ENCODE results near the gene IL18BP.
A peak's percentile ranks its signal among the peaks of the same experiment; 100 is the strongest.

IL18BP gene

GRCh38 chr11:71962428-71963038, 36.2 kb upstream of the IL18BP start:
- H3K14ac ChIP-seq (ENCODE audit: low read length): no peak overlapping the region
- no peak overlapping the region for H2AK5ac ChIP-seq (ENCODE audit: low read length)
- no peak overlapping the region for H2AFZ ChIP-seq (ENCODE audit: insufficient read depth, low read length, poor library complexity)
- H3K79me2 ChIP-seq (ENCODE audit: control insufficient read depth, insufficient read depth, low read length, poor library complexity): no peaks in the 10 kb centered on the region
- H3K4me1 ChIP-seq (ENCODE audit: control insufficient read depth in 1 of 2, insufficient read depth in 2 of 2, low read length in 2 of 2): no peaks in the 10 kb centered on the region
- no peak overlapping the region for H3K4ac ChIP-seq (ENCODE audit: low read depth, low read length)
- no peaks in the 10 kb centered on the region for H3K27me3 ChIP-seq (ENCODE audit: insufficient read depth, low read length)
- no peak overlapping the region for H3K9ac ChIP-seq (ENCODE audit: low read length)
- no peak for DNase-seq
- H3K9me3 ChIP-seq (ENCODE audit: insufficient read depth, low read depth, low read length): peaks cover 2% of the 10 kb centered on the region
- H3K4me2 ChIP-seq (ENCODE audit: low read length): no peak overlapping the region
- H3K36me3 ChIP-seq (ENCODE audit: control insufficient read depth in 1 of 2, insufficient read depth in 2 of 2, low read length in 2 of 2): peaks cover 10 to 15% of the 10 kb centered on the region in 2 experiments
- no peak overlapping the region for H2BK12ac ChIP-seq (ENCODE audit: low read length)
- no peaks in the 10 kb centered on the region for H3K79me1 ChIP-seq (ENCODE audit: low read length)
- no peak overlapping the region for H4K91ac ChIP-seq (ENCODE audit: low read depth, low read length)
- no peak overlapping the region for H3K27ac ChIP-seq (ENCODE audit: low read depth, low read length)
- H4K8ac ChIP-seq (ENCODE audit: low read depth, low read length): no peak overlapping the region
- H3K4me3 ChIP-seq (ENCODE audit: low read depth, low read length): no peak overlapping the region
- no peak overlapping the region for H3K18ac ChIP-seq (ENCODE audit: low read length)
- no peak overlapping the region for H2BK120ac ChIP-seq (ENCODE audit: insufficient read depth, low read length, poor library complexity)
- no CpG with 5 or more reads among the region's 2 CpGs for WGBS (ENCODE audit: extremely low coverage, insufficient coverage, insufficient read length)
- no peak overlapping the region for H4K12ac ChIP-seq (ENCODE audit: low read depth, low read length)
- no peak overlapping the region for H3K23ac ChIP-seq (ENCODE audit: low read length)
- H2BK5ac ChIP-seq (ENCODE audit: low read depth, low read length, poor library complexity): no peak overlapping the region

DNA sequence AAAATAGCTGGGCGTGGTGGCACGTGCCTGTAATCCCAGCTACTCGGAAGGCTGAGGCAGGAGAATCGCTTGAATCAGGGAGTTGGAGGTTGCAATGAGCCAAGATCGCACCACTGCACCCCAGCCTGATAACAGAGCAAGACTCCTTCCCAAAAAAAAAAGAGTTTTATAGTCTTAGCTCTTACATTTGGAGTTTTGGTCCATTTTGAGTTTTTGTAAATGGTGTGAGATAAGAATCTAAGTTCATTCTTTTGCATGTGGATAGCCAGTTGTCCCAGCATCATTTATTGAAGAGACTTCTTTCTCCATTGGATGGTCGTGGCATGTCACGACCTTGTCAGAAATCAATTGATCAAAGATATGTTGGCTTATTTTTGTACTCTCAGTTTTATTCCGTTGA, 35.2 kb upstream of the IL18BP start:
- Histone ChIP-seq H3K9ac (ENCODE audit: low read length) (no peak overlapping the region), H3K36me3 (ENCODE audit: control insufficient read depth in 1 of 2, insufficient read depth in 2 of 2, low read length in 2 of 2) (peaks cover 10 to 15% of the 10 kb centered on the region in 2 experiments), H3K4me1 (ENCODE audit: control insufficient read depth in 1 of 2, insufficient read depth in 2 of 2, low read length in 2 of 2) (no peaks in the 10 kb centered on the region), H2BK120ac (ENCODE audit: insufficient read depth, low read length, poor library complexity) (no peak overlapping the region), H4K12ac (ENCODE audit: low read depth, low read length) (no peak overlapping the region), H3K14ac (ENCODE audit: low read length) (no peak overlapping the region), H2BK5ac (ENCODE audit: low read depth, low read length, poor library complexity) (no peak overlapping the region), H2BK12ac (ENCODE audit: low read length) (no peak overlapping the region), H3K9me3 (ENCODE audit: insufficient read depth, low read depth, low read length) (peaks cover 2% of the 10 kb centered on the region), H4K91ac (ENCODE audit: low read depth, low read length) (no peak overlapping the region), H4K8ac (ENCODE audit: low read depth, low read length) (no peak overlapping the region), H3K27me3 (ENCODE audit: insufficient read depth, low read length) (no peaks in the 10 kb centered on the region), H3K23ac (ENCODE audit: low read length) (no peak overlapping the region), H3K79me1 (ENCODE audit: low read length) (no peaks in the 10 kb centered on the region), H3K4me2 (ENCODE audit: low read length) (no peak overlapping the region), H3K18ac (ENCODE audit: low read length) (no peak overlapping the region), H2AK5ac (ENCODE audit: low read length) (no peak overlapping the region), H3K4ac (ENCODE audit: low read depth, low read length) (no peak overlapping the region), H3K27ac (ENCODE audit: low read depth, low read length) (no peak overlapping the region), H3K4me3 (ENCODE audit: low read depth, low read length) (no peak overlapping the region), H2AFZ (ENCODE audit: insufficient read depth, low read length, poor library complexity) (no peak overlapping the region), H3K79me2 (ENCODE audit: control insufficient read depth, insufficient read depth, low read length, poor library complexity) (no peaks in the 10 kb centered on the region)
- WGBS (ENCODE audit: extremely low coverage, insufficient coverage, insufficient read length): no CpG with 5 or more reads among the region's 8 CpGs
- no peak for DNase-seq

DNA sequence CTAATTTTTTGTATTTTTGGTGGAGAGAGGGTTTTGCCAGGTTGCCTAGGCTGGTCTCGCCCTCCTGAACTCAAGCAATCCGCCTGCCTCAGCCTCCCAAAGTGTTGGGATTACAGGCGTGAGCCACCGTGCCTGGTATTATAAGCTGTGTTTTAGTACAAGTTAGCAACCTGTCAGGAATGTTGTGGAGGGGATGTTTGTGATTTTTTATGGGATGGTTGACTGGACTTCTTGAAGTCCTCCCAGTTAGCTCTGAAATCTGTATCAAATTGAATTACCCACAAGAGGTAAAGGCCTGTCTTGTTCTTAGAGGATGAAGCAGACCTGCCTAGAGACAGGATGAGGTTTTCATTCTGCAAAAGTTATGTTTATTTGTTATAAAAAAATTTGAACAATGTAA, 34.1 kb upstream of the IL18BP start:
- Histone ChIP-seq H2BK12ac (ENCODE audit: low read length) (no peak overlapping the region), H3K4me3 (ENCODE audit: low read depth, low read length) (no peak overlapping the region), H4K8ac (ENCODE audit: low read depth, low read length) (no peak overlapping the region), H2BK120ac (ENCODE audit: insufficient read depth, low read length, poor library complexity) (no peak overlapping the region), H2AFZ (ENCODE audit: insufficient read depth, low read length, poor library complexity) (no peak overlapping the region), H2BK5ac (ENCODE audit: low read depth, low read length, poor library complexity) (no peak overlapping the region), H3K79me1 (ENCODE audit: low read length) (no peaks in the 10 kb centered on the region), H3K36me3 (ENCODE audit: control insufficient read depth in 1 of 2, insufficient read depth in 2 of 2, low read length in 2 of 2) (peaks cover 13 to 18% of the 10 kb centered on the region in 2 experiments), H3K27ac (ENCODE audit: low read depth, low read length) (no peak overlapping the region), H3K79me2 (ENCODE audit: control insufficient read depth, insufficient read depth, low read length, poor library complexity) (no peaks in the 10 kb centered on the region), H4K12ac (ENCODE audit: low read depth, low read length) (no peak overlapping the region), H4K91ac (ENCODE audit: low read depth, low read length) (no peak overlapping the region), H3K27me3 (ENCODE audit: insufficient read depth, low read length) (no peaks in the 10 kb centered on the region), H2AK5ac (ENCODE audit: low read length) (no peak overlapping the region), H3K4ac (ENCODE audit: low read depth, low read length) (no peak overlapping the region), H3K23ac (ENCODE audit: low read length) (no peak overlapping the region), H3K9ac (ENCODE audit: low read length) (no peak overlapping the region), H3K4me1 (ENCODE audit: control insufficient read depth in 1 of 2, insufficient read depth in 2 of 2, low read length in 2 of 2) (no peaks in the 10 kb centered on the region), H3K14ac (ENCODE audit: low read length) (no peak overlapping the region), H3K4me2 (ENCODE audit: low read length) (no peak overlapping the region), H3K9me3 (ENCODE audit: insufficient read depth, low read depth, low read length) (peaks cover 2% of the 10 kb centered on the region), H3K18ac (ENCODE audit: low read length) (no peak overlapping the region)
- WGBS (ENCODE audit: extremely low coverage, insufficient coverage, insufficient read length): no CpG with 5 or more reads among the region's 4 CpGs
- peak in 1 of 2 donors; percentile 42 for DNase-seq

GRCh38 chr11:71971680-71972079, 27.0 kb upstream of the IL18BP start:
- H3K4me2 ChIP-seq (ENCODE audit: low read length): no peak overlapping the region
- H3K4ac ChIP-seq (ENCODE audit: low read depth, low read length): no peak overlapping the region
- no peak overlapping the region for H4K12ac ChIP-seq (ENCODE audit: low read depth, low read length)
- no peak overlapping the region for H2BK12ac ChIP-seq (ENCODE audit: low read length)
- no peak overlapping the region for H3K14ac ChIP-seq (ENCODE audit: low read length)
- H2AK5ac ChIP-seq (ENCODE audit: low read length): no peak overlapping the region
- no peaks in the 10 kb centered on the region for H3K79me2 ChIP-seq (ENCODE audit: control insufficient read depth, insufficient read depth, low read length, poor library complexity)
- H2BK120ac ChIP-seq (ENCODE audit: insufficient read depth, low read length, poor library complexity): no peak overlapping the region
- no CpG with 5 or more reads among the region's 2 CpGs for WGBS (ENCODE audit: extremely low coverage, insufficient coverage, insufficient read length)
- no peaks in the 10 kb centered on the region for H3K27me3 ChIP-seq (ENCODE audit: insufficient read depth, low read length)
- H3K4me3 ChIP-seq (ENCODE audit: low read depth, low read length): no peak overlapping the region
- no peaks in the 10 kb centered on the region for H3K79me1 ChIP-seq (ENCODE audit: low read length)
- H3K18ac ChIP-seq (ENCODE audit: low read length): no peak overlapping the region
- H2AFZ ChIP-seq (ENCODE audit: insufficient read depth, low read length, poor library complexity): no peak overlapping the region
- H3K9me3 ChIP-seq (ENCODE audit: insufficient read depth, low read depth, low read length): no peaks in the 10 kb centered on the region
- H3K9ac ChIP-seq (ENCODE audit: low read length): no peak overlapping the region
- no peak overlapping the region for H3K23ac ChIP-seq (ENCODE audit: low read length)
- H3K4me1 ChIP-seq (ENCODE audit: control insufficient read depth in 1 of 2, insufficient read depth in 2 of 2, low read length in 2 of 2): no peaks in the 10 kb centered on the region
- H2BK5ac ChIP-seq (ENCODE audit: low read depth, low read length, poor library complexity): no peak overlapping the region
- H4K8ac ChIP-seq (ENCODE audit: low read depth, low read length): no peak overlapping the region
- H3K36me3 ChIP-seq (ENCODE audit: control insufficient read depth in 1 of 2, insufficient read depth in 2 of 2, low read length in 2 of 2): peaks cover 7 to 8% of the 10 kb centered on the region in 2 experiments
- no peak overlapping the region for H4K91ac ChIP-seq (ENCODE audit: low read depth, low read length)
- no peak for DNase-seq
- H3K27ac ChIP-seq (ENCODE audit: low read depth, low read length): no peak overlapping the region
